IPS DF 4.7 (cell line): ENCODE data around the gene DBNDD2.

Experiments
- DNase-seq: peaks from one replicate; pipeline ENCODE4 v3.0.0-alpha.2; 2013; ENCODE audit warnings: low spot score; ENCODE audit errors: extremely low read depth

Gene DBNDD2

DNA sequence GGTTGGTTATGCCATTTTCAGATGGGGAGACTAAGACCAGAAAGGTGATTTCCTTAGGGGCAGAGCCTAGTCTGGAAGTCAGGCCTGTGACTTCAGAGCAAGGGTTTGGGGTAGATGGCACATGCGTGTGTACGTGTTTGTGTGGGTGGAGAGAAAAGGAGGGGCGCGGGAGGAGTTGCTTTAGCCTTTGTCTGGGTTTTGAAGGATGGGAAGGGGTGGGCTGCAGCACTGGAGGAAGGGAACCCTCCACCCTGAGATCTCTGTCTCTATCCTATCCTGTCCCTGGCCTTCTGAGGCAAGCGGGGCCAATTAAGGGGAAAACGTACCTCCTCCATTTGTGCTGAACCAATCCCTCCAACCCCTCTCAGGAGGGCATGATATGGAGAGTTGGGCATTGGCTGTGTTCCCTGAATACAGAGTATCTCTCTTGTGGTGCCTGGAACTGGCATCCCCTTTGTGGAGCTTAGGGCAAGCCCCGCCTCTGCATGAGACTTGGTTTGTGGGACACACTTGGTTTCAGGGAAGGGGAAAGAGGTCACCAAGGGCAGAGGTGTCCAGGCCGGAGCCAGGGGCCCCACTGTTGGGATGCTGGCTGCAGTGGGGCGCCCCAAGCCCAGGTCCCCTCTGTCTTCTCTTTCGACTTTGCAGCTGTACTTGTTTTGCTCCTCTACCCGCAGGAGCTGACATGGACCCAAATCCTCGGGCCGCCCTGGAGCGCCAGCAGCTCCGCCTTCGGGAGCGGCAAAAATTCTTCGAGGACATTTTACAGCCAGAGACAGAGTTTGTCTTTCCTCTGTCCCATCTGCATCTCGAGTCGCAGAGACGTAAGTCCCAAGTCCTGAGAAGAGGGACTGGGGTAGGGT, at the start of gene DBNDD2:
Gene DBNDD2, plus strand, starts transcription at position 507 of the 863 bp plus-strand sequence. Its CDS starts 179 bp downstream, at position 686.
- no peak for DNase-seq

GRCh38 chr20:45359069-45359405, 49.1 kb upstream of the DBNDD2 start:
- no peak for DNase-seq

DNA sequence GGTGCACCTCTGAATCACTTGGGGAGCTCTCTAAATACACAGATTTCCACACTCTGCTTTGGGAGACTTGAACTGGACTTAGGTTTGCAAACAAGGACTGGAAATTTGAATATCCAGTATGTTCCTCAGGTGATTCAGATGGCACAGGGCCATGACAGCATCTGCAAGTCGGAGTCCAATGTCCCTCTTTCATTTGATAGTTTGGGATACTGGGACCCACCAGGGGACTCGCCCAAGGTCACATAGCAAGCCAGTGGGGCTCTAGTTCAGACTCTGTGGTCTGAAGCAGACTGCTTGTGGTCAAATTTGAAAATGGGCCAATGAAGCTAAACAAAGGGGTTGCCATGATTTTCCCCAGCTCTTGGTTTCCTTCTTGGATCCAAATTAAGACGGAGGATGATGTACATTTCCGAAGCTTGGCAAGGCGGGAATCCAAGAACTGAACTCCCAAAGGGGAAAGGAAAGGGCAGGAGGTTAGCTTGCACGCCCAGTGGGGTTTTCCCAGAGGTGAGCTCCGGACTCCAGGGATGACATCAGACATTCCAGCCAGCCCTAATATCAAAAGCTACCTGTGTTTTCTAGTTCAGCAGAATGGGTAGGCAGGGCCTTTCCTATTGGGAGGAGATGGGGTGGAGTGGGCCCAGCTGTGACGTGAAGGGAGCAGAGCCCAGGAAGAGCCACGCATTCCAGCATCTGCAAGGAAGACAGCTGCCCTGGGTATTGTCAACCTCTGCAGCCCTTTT, 48.5 kb upstream of the DBNDD2 start:
- no peak for DNase-seq

- no peak for DNase-seq
These were observed 46.3 kb upstream of the DBNDD2 start for GRCh38 chr20:45361793-45362192.

DNA sequence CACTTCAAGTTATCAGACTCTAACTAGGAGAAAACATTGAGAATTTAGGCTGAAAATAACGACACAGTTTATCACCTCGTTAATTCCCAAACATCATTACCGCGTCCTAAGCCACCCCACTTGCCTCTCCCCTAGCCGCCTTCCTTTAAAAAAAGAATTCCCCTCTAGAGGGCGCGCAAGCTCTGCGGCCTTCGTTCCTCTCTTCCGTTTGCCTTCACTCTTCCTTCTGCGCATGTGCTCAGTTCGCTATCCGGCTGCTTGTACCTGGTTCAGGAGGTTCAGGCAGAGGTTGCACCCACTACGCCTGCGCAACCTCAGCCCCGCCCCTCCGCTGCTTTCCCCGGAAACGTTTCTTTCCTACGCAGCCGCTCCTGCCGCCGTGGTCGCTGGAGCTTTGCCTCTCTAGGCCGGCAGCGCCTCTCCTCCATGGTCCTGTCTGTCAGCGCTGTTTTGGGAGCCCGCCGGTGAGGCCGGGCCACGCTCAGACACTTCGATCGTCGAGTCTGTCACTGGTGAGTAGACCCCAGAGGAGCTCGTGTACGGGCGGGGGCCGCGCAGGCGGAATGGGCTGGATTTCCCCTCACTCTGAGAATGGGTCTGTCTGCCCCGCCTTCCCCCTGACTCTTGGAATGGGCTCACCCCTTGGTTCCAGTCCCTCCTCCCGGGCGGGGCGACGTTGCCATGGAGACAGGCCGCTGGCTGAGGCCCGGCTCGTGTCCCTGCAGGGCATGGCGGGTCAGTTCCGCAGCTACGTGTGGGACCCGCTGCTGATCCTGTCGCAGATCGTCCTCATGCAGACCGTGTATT, 45.1 kb upstream of the DBNDD2 start, which contains the start of gene SYS1:
Gene SYS1, plus strand, starts transcription at position 353 of the 807 bp plus-strand sequence. Its CDS starts 376 bp downstream, at position 729.
- DNase-seq: peak; percentile 95

GRCh38 chr20:45363611-45364492, 44.2 kb upstream of the DBNDD2 start:
- no peak for DNase-seq

- no peak for DNase-seq
These were observed 42.6 kb upstream of the DBNDD2 start for GRCh38 chr20:45365444-45365970.

DNA sequence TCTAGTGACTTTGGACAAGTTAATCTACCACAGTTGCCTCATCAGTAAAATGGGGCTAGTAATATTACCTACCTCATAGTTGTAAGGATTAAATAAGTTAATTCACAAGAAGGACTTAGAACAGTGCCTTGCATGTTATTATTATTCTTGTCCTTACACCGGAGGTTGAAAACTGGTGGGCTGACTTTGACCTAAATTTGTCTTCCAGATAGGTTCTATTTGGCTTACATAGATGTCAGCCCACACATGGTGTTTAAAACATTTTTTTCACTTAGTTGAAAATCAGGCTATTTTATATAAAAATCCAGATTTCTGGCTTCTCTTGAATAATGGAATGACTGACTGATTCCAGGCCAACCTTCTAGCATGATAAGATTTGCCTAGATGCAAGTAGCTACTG, 41.9 kb upstream of the DBNDD2 start:
- no peak for DNase-seq

- no peak for DNase-seq
These were observed 41.5 kb upstream of the DBNDD2 start for GRCh38 chr20:45366631-45367030.

- DNase-seq: no peak
These were observed 41.0 kb upstream of the DBNDD2 start for GRCh38 chr20:45367126-45367525.

DNA sequence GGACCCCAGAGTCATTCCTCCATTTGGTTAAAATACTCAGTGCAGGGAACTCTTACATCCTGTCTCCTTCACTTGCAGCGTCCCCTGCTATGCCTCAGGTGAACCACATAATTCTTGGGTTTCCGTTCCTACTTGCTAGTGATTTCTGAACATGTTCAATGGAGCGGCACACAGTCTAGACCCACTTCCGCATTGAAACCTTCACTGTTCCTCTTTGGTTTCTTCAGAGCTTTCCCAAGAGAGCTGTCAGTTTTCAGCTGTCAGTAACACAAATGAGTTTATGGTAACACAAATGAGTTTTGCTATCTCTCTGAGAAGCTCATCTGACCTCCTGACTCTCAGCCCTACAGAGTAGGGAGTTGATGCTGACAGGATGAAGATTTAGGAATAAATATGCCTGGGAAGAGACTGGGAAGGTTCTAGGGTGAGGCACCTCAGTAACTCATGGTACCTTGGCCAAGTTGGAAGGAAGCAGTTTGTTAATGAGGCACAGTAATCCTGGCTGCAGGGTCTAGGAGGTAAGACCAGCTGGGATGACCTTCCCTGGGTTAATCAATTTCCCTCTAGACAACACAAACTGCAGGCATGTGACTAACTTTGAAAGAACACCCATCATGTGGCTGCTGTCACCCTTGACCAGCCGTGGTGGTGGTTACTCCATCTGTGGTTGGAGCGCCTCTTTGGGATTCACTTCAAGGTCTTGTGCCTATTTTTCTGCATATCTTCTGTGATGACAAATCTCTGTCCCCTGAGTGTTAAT, 39.7 kb upstream of the DBNDD2 start:
- no peak for DNase-seq

- no peak for DNase-seq
These were observed 37.4 kb upstream of the DBNDD2 start for GRCh38 chr20:45370571-45371160.

GRCh38 chr20:45372241-45372640, 35.8 kb upstream of the DBNDD2 start:
- DNase-seq: no peak

DNA sequence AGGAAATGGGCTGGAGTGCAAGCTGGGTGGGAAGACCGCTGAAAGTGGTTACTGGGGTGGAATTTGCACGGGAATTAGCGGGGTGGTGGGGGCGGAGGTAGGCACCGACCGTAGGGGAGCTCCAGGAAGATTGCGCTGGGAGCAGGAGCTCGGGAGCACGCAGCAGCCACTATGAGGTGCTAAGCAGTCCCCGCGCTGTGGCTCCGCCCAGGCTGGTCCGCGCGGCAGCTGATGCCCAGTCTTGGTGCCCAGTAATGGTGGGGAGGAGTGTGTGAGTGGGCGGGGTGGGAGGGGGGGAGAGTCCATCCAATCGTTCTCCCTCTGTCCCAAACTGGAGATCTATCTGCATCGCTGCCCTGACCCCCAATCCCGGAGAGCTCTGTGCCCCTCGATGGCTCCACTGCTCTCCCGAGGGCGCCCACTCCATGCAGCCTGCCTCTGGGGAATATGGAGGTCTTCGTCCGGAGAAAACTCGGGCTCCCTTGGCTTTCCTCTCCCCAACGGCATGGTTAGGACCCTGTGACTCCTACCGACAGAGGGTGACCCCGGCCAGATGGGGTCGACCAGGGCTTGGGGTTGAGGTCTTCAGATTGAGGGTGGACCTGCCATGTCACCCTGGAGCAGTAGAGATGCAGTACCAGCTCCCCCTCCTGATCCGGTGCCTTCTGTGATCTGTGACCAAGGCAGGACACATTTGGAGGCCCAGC, 35.3 kb upstream of the DBNDD2 start:
- no peak for DNase-seq

DNA sequence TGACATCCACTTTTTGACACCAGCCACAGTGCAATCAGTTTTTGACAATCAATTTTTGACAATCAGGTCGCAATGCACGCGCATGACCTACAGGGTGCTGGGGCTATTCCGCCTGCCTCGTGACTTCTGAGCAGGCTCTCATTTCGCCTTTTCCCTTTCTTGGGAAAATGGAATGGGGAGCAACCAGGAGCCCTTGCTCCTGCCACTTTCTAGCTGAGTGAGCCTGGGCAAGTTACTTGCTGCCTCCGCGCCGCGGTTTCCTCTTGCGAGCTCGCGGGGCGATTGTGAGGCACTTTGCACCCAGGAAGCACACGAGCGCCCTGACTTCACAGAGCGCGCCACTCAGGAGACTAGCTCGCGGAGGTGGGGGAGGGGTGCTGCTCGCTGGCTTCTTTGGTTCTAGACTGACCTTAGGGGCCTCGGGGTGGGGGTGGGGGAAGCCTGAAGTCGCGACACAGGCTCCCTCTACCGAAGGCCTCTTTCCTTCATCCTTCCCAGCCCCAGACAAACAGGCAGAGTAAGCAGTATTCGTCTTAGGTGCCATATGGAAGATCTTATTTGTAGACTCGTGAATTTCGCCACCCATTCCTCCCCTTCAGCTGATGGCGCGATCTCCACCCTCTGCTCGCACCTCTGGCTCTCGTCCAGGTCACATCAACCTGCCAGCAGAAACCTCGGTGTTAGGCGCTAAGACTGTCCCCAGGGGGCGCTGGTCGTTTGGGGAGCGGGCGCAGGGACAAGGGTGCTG, 34.6 kb upstream of the DBNDD2 start:
- no peak for DNase-seq

DNA sequence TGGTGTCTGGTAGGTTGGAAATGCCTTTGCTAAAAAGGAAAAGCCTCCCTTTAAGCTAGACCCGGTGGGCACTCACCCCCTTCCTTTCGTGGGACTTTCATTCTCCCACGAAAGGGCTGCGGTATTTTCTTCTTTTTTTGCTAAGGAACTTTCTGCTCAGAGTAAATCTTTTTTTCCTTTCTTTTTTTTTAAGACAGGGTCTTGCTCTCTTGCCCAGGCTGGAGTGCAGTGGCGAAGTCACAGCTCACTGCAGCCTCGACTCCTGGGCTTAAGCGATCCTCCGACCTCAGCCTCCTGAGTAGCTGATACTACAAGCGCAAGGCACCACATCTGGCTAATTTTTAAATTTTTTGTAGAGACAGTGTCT, 34.0 kb upstream of the DBNDD2 start:
- DNase-seq: no peak

- DNase-seq: no peak
These were observed 33.1 kb upstream of the DBNDD2 start for GRCh38 chr20:45374966-45375365.

DNA sequence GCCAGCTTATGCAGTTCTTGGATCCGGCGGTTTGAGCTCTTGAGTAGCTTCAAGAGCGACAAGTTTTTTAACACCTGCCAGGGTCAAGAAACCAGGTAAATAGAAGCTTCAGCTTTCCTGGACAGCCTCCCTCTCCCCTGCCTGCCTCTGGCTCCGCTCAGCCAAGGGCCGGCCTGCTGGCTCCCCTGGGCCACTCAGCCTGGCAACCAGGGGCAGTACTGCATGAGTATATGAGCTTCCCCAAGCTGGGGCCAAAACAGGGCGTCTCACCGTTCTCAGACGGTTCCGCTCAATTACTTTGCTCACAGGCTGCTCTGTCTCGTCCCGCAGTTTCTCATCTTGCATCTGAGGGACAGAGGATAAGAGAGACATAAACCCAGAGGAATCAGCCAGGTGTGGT, 30.8 kb upstream of the DBNDD2 start:
- no peak for DNase-seq
